Measurements from ENCODE around the gene PLXNA4.

PLXNA4 gene

DNA sequence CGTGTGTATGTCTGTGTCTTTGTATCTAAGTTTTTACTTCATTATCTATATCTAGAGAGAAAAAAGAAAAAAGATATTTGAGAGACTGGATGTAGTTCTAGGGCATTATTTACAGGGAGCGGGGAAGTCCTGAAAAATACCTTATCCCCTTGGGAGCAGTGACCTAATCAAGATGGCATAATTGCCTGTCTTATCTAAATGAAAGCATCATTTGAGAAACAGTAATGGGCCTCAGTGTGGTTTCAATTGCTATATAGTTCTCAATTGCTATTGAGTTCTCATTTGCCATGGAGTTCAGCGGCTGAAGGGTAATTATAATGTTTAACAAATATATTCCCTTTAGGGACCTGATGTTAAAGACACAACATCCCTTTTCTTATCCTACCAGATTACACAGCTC is 216.5 kb downstream of the PLXNA4 start:
- no peak for DNase-seq
- intact Hi-C loops (cut with DNase I): no loop called here

DNA sequence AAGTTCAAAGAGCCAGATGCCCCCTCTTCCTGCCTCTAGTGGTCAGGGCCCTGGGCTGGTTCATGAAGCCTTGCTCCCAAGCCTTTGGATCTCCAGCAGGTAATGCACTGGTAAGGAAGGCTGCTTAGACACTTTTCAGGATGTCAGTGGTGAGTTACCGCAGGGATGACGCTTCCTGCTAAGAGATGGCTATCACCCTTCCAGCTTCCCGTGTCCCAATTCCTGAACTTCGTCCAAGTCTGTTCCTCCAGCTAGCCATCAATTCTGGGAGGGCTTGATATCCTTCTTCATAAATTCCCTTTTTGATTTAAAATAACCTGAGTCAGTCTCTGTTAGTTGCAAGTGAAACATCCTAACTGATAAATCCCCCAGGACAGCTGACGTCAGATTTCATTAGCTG is 221.2 kb downstream of the PLXNA4 start:
- DNase-seq: no peak
- intact Hi-C loops (cut with DNase I): no loop called here

DNA sequence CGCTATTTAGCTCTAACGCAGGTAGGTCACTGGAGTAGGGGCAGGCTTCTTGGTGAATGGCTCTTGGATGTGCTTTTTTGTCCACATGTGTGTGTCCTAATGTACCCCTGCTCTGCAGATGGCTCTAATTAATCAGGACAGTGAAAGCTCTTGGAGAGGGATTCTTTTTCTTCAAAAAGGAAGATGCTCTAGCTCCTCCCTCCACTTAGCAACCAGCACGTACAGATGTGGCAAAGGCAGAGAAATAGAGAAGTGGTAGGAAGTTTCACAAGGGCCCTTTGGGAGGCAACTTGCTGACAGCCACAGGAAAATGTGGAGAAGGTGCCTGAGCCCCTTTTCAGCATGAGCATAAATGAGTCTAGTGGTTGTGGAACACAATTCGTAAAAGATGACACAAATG is 221.7 kb downstream of the PLXNA4 start:
- intact Hi-C loops (cut with DNase I): no loop called here
- peak in 2 of 42 donors; percentile 6 to 7 for DNase-seq

DNA sequence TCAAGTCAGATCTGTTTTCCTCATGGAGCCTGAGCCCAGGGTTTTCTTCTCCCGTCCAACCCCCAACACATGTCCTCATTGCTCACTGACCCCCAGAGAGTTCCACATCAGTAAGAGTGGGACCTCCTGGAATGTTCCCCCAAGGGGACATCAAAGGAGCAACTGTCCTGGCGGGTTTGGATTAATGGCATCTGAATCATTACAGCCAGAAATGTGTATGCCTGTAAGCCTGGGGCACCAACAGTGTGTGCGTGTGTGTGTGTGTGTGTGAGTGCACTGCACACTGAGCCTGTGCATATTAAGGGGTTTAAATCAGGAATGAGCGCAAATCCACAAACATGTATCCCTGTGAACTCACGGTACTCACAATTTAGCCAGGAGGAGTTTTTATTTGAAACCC is 222.3 kb downstream of the PLXNA4 start:
- DNase-seq: no peak
- intact Hi-C loops (cut with DNase I): no loop called here

DNA sequence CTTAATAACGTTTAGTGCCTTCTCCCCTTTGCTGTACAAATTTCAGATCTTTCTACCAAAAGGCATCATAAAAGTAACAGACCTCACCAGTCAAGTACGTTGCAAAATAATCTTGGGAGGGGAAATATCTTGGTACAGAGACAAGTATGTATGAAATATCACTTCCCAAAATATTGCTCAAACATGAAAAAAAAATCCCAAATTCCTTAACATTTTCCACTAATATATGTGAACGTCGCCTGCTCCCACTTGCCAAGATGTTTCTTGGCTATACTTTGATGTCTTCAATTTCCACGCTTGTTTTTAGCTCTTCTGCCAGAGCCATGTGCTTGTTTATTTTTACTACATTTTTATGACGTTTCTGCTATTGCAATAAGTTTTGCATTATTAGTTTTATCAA is 223.5 kb downstream of the PLXNA4 start:
- no peak for DNase-seq
- intact Hi-C loops (cut with DNase I): no loop called here

DNA sequence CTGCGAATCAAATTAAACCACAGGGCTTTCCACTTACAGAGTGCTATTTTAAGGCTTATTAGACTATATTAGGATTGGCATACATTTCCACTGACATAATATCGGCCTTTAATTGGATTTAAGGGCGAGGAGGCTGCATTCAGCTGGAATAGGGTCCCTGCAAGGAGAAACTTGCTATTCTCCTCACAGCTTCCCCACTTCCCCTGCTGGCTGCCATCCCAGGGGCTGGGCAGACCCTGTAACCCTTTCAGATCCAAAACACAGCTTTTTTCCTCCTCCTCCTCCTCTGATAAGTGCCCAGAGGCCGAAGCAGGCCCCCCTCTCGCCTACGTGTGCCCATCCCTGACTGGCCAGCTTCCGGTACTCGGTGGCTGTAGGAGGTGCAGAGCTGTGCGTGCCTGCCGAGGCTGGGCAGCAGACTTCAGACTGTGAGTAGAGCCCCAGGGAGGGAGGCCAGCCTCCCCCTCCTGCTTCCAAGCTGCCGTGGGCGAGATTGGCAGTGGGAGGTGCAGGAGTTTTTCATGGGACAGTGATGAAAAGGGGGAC is 224.2 kb downstream of the PLXNA4 start:
- intact Hi-C loops (cut with DNase I): no loop called here
- peak in 2 of 42 donors; percentile 10 to 15 for DNase-seq

DNA sequence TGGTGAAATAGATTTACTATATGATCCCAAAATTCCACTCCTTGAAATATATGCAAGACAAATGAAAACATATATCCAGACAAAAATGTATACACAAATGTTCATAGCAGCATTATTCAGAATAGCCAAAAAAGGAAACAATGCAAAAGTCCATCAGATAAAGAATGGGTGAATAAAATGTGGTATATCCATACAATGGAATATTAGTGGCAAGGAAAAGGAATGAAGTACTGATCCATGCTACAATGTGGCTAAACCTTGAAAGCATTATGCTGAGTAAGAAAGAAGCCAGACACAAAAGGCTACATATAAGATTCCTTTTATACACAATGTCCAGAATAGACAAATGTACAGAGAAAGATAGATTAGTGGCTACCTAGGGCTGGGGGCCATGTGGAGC is 225.5 kb downstream of the PLXNA4 start:
- intact Hi-C loops (cut with DNase I): no loop called here
- DNase-seq: no peak

DNA sequence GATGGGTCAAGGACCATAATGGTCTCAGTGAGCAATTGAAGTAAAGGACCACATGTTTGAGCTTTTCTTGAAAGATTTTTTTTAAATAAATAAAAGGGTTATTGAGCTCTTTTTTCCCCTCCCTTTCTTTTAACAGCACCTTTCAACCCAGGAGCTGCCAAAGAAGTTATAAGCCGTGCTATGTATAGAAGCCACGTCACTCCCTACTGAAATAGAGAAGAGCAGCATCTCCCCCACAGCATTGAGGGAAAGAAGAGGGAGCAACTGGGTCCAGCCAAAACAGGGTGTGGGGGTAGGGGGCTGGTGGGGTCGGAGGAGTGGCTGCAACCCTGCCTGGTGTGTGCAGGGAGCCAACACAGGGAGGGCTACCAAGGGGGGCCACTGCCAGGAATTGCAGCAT is 227.2 kb downstream of the PLXNA4 start:
- peak in 6 of 42 donors; percentile 6 to 69 (median 36) for DNase-seq
- intact Hi-C loops (cut with DNase I): no loop called here

DNA sequence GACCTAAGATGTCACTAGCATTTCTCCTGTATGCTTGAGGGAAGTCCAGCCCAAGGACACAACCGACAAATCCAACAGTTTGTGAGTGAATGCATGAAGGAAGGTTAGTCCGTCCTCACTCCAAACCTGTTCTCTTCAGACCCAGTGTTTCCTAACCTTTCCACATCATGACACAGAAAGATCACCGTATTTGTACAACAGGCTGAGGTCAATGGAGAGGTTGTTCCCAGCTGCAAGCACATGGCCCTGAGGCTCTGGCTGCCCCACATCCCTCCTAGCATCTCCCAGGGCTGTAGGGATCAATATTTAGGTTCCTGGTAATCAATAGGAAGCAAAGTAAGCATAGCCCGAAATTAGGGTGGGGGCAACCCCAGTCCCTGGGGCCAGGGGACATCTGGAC is 227.9 kb downstream of the PLXNA4 start:
- no peak for DNase-seq
- intact Hi-C loops (cut with DNase I): no loop called here

DNA sequence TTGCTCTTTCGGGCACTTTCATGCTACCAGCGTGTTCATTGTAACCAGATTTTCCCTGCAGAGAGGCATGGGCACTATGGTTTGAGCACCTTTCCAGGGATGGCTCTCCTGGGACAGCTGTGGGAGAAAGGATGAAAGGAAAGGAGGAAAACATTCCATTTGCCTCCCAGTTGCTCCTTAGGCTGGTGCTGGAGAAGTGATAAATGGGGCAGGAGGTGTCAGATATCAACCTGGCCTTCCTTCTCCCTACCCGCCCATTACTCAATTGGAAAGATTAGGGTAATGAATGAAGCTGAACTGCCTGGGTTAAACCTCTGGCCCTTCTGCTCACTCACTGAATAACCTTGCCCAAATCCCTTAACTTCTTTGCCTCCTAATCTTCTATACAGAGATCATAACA is 228.4 kb downstream of the PLXNA4 start:
- intact Hi-C loops (cut with DNase I): no loop called here
- DNase-seq: no peak

DNA sequence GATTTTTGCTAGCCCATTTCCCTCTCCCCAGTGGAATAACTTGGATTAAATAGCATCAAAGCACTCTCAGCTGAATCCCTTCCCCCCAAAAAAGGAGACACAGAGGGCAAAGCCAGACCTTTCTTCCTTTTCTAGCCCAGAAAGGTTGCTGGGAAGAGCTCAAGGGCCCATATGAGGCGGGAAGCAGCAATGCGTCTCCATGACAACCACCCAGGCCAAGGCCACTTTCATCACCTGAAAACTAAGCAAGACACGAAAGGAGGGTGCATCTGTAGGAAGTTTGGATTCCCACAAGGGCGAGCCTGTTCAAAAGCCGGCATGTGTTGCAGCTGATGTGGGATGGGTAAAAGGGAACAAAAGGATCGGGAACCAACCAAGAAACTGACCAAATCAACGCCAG is 229.1 kb downstream of the PLXNA4 start:
- intact Hi-C loops (cut with DNase I): no loop called here
- DNase-seq: no peak

DNA sequence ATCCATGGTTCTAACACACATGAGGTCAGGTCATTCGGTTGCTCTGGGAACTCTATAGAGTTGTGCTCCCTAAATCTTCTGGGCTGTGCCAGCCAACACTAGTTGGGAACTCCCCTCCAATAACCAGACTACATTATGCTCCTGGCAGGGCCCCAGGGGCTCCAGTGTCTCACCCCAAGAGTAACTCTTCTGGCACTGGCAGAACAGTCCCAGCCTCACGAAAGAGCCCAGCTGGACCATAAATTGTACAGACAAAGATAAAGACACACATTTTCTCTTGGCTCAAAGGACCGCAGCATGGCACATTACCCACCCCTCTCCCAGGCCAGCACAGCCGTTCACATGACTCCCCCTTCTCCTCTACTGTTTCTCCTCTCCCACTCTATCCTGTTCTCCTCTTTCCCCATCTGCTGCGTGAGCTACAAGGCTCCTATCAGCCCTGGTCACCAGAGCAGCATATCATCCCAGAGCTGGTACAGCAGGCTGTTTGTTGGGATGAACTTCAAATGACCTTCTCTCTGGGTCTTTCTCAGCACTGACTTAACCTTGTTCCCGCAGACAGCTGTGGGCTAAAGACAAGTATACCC is 230.6 kb downstream of the PLXNA4 start:
- intact Hi-C loops (cut with DNase I): no loop called here
- DNase-seq: no peak

DNA sequence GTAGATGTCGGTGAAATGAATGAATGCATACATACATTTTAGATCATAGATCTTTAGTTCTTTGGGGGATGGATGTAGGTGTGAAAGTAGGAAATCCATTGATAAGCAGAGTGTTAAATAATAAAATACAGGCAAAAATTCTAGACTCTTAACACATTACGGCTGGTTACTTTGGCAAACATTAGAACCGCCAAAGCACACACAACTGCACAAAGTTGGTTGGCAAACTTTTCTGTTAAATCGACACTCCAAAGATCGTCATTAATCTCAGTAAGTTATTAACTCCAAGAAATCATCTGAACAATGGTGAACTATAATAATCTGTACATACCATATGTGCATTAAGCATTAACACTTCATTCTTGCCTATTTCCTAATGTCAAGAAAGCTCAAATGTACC is 231.2 kb downstream of the PLXNA4 start:
- intact Hi-C loops (cut with DNase I): no loop called here
- DNase-seq: no peak

DNA sequence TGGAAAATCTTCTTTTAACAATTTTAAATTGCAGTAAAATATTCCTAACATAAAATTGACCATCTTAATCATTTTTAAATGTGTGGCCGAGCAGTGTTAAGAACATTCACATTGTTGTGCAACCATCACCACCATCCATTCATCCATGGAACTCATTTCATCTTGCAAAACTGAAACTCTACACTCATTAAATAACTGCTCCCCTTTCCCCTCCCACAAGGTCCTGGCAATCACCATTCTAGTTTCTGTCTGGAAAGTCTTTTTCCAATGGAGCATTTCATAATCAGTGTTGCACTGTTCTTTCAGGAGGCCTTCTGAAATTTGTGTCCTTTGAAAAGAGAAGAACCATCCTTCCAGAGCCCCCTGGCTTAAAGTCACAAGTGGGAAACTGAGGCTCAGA is 233.1 kb downstream of the PLXNA4 start:
- intact Hi-C loops (cut with DNase I): no loop called here
- DNase-seq: no peak

DNA sequence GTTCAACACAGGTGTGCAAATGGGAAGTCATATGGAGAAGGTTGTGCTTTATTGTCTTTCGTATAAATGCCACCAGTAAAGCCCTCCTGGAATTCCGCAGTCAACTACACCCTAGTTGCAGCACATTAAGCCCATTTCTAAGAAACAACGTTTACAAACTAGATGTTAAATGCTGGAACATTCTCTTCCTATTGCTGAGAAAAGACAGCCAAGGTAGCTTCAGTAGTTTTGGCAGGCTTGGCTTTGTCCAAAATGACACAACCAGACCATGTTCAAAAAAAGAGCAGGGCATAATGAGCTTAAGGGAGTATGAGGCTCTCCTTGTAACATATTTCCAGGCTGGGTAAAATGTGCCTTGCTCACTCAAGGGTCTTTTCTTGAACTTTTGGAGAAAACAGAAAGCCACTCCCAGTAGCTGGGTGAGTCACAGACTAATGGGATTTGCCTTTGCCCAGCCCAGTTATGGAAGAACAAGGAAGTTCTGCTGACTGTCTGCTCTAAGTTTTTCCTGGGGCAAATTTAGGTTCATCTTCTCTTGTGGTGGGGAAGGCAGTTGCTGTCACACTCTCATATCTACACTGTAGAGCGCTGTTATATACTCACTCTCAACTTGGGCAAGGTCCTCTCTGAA is 238.7 kb downstream of the PLXNA4 start:
- intact Hi-C loops (cut with DNase I): no loop called here
- DNase-seq: no peak

DNA sequence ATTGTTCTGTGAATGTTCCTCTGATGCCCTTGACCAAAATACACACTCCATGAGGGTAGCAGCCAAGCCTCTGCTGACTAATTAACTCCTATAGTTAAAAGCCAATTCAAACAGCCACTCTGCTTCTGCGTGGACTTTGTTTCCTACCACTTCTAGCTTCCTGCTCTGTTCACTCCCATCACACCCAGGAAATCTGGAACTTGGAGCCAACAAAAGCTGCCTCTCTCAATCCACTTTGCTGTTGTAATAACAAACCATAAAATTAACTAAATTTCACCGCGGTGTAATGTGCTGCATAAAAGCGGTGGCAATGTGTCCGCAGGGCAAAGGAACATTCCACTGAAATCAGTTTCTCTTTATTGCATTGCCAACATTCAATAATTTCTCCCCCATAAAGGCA is 239.5 kb downstream of the PLXNA4 start:
- DNase-seq: no peak
- intact Hi-C loops (cut with DNase I): no loop called here

DNA sequence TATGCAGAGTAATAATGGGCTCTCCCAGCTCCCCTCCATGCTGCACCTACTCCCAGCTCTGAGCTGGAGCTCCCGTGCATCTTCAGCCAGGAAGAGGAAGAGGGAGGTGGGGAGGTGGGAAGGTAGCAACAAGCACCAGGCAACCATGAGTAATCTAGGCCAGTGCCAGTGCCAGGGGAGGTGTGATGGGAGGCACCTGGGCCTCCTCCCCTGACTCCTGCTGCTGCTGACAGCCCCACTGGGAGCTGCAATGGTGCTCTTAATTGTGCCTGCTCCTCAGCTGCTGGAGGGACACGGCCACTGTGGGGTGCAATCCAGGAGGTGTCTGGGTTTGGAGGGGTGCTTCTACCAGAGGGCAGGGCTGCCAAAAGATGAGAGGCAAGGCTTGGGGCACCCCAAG is 243.0 kb downstream of the PLXNA4 start:
- peak; percentile 24 to 94 (median 74) for DNase-seq
- intact Hi-C loops (cut with DNase I): no loop called here

DNA sequence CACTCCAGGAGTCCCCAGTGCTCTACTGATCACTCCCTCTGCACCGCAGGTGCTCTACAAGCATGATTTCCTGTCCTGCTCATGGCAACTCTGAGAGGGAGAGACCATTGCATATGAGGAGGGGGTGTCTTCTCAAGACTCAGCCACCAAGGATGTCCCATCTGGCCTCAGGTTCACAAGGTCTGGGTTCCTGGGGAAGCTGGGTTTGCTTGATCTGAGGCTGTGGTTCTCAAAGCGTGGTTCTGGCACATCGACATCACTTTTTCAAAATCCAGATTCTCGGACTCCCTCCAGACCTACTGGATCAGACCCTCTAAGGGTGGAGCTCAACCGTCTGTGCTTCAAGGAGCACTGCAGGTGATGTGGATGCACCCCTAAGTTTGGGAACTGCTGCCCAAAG is 247.5 kb downstream of the PLXNA4 start:
- no peak for DNase-seq
- intact Hi-C loops (cut with DNase I): no loop called here

DNA sequence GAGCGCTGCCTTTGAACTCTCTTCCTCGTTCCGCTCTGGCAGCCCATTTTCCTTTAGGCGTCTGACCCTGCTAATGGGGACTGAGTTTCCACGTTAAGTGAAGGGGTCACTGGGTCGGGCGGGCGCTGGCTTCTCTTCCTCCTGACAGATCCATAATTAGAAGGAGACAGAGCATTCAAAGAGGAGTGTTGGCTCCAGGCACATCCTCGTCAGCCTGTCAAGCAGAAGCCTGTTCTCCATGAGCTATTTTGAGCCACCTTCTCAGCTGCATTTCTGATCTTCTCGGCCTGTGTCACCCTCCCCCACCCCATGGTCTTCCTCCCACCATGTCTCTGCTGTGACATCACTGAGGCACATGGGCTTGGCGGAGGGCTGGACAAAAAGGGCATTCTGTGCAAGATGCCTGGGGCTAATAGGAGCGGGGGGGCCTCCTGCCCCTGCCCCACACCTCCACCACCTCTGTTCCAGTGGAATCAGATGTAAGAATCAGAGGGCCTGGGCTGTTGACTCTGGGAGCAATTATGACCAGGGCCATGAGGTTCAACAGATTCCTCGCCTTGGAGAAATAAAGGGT is 248.1 kb downstream of the PLXNA4 start:
- peak in 18 of 42 donors; percentile 10 to 68 (median 29) for DNase-seq
- intact Hi-C loops (cut with DNase I): no loop called here

DNA sequence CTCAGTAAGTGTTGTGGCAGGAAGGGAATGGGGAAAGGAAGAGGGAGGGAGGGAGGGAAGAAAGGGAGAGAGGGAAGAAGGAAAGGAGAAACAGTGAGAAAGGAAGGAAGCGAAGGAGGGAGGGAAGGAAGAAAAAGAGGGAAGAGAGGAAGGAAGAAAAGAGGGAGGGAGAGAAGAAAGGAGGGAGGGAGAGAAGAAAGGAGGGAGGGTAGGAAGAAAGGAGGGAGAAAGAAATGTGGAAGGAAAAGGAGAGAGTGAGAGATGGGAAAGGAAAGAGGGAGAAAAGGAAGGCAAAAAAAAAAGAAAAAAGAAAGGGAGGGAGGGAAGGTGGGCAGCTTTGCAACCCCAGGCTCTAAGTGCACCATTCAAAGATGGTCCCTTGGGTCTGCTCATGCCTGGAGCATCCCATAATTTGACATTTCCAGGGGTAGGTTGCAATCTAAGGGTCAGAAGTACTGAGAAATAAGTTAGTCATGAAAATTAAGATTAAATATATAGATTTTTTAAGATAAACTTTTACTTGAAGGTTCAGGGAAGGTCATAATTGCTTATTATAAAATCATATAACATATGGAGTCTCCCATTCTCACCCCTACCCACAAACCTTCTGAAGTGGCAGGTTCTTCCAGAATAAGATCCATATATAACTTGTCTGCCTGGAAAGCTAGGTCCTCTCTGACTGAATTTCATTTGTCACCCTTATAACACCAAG is 249.2 kb downstream of the PLXNA4 start:
- DNase-seq: no peak
- intact Hi-C loops (cut with DNase I): no loop called here
